ENCODE measurements around the gene DNAJB9. TPM values are rescaled to one million over a fixed set of nuclear protein-coding genes. Genes with fewer than 3 reads are reported as not detected.
"Not testable (repeated sequence)": the region's sequence is repeated elsewhere in the genome, so short reads cannot be mapped to it uniquely, and the experiment has no call there.

The DNAJB9 gene
- total and polyA plus RNA-seq, 9 of the 15 experiments (the other 6 are each of a cell fraction or from before 2014, with no cell fraction given), result 4.3 to 34.2 (median 9.6) TPM

DNA sequence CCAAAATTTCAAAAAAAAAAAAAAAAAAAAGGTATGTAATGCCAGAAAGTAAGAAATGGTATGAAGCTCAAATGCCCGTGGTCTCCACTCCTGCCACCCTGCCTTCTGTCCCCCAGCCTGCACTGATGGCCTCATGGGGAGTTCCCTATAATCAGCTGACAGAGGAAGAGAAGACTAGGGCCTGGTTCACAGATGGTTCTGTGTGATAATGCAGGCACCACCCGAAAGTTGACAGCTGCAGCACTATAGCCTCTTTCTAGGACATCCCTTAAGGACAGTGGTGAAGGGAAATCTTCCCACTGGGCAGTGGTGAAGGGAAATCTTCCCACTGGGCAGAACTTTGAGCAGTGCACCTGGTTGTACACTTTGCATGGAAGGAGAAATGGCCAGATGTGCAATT, 31.4 kb upstream of the DNAJB9 start (continued):
- TF ChIP-seq, protein P1, sequence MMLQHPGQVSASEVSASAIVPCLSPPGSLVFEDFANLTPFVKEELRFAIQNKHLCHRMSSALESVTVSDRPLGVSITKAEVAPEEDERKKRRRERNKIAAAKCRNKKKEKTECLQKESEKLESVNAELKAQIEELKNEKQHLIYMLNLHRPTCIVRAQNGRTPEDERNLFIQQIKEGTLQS (IDR thresholded peaks at IDR 0.05), result 0 out of 2 replicates have a peak, but pooled peaks have one; percentile 39
- TF ChIP-seq, protein P1 (CRISPR knock-in tag; conservative IDR thresholded peaks at IDR 0.05), result not testable (repeated sequence)
- peak; percentile 71 for TF ChIP-seq RAD51 (IDR thresholded peaks at IDR 0.05; ENCODE audit: borderline replicate concordance, low read depth)
- peak; percentile 97 for TF ChIP-seq DPF2 (IDR thresholded peaks at IDR 0.05)
- TF ChIP-seq CXXC5 (CRISPR knock-in tag; IDR thresholded peaks at IDR 0.05), result peak; percentile 66
- TF ChIP-seq, protein P2, sequence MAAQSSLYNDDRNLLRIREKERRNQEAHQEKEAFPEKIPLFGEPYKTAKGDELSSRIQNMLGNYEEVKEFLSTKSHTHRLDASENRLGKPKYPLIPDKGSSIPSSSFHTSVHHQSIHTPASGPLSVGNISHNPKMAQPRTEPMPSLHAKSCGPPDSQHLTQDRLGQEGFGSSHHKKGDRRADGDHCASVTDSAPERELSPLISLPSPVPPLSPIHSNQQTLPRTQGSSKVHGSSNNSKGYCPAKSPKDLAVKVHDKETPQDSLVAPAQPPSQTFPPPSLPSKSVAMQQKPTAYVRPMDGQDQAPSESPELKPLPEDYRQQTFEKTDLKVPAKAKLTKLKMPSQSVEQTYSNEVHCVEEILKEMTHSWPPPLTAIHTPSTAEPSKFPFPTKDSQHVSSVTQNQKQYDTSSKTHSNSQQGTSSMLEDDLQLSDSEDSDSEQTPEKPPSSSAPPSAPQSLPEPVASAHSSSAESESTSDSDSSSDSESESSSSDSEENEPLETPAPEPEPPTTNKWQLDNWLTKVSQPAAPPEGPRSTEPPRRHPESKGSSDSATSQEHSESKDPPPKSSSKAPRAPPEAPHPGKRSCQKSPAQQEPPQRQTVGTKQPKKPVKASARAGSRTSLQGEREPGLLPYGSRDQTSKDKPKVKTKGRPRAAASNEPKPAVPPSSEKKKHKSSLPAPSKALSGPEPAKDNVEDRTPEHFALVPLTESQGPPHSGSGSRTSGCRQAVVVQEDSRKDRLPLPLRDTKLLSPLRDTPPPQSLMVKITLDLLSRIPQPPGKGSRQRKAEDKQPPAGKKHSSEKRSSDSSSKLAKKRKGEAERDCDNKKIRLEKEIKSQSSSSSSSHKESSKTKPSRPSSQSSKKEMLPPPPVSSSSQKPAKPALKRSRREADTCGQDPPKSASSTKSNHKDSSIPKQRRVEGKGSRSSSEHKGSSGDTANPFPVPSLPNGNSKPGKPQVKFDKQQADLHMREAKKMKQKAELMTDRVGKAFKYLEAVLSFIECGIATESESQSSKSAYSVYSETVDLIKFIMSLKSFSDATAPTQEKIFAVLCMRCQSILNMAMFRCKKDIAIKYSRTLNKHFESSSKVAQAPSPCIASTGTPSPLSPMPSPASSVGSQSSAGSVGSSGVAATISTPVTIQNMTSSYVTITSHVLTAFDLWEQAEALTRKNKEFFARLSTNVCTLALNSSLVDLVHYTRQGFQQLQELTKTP (IDR thresholded peaks at IDR 0.05; ENCODE audit: low read depth in 1 of 2, partially characterized antibody in 2 of 2), result peak in 1 of 2 experiments; percentile 80
- TF ChIP-seq CBX3 (IDR thresholded peaks at IDR 0.05; ENCODE audit: borderline replicate concordance in 1 of 2, low read length in 2 of 2), result peak in 1 of 2 experiments; percentile 80; a peak in 2 of 3 replicates
- TF ChIP-seq CC2D1A (IDR thresholded peaks at IDR 0.05), result peak; percentile 81
- TF ChIP-seq TEAD1 (CRISPR knock-in tag; IDR thresholded peaks at IDR 0.05), result peak in 1 of 2 experiments; percentile 36; a peak in 1 of 4 replicates
- TF ChIP-seq, protein P3, sequence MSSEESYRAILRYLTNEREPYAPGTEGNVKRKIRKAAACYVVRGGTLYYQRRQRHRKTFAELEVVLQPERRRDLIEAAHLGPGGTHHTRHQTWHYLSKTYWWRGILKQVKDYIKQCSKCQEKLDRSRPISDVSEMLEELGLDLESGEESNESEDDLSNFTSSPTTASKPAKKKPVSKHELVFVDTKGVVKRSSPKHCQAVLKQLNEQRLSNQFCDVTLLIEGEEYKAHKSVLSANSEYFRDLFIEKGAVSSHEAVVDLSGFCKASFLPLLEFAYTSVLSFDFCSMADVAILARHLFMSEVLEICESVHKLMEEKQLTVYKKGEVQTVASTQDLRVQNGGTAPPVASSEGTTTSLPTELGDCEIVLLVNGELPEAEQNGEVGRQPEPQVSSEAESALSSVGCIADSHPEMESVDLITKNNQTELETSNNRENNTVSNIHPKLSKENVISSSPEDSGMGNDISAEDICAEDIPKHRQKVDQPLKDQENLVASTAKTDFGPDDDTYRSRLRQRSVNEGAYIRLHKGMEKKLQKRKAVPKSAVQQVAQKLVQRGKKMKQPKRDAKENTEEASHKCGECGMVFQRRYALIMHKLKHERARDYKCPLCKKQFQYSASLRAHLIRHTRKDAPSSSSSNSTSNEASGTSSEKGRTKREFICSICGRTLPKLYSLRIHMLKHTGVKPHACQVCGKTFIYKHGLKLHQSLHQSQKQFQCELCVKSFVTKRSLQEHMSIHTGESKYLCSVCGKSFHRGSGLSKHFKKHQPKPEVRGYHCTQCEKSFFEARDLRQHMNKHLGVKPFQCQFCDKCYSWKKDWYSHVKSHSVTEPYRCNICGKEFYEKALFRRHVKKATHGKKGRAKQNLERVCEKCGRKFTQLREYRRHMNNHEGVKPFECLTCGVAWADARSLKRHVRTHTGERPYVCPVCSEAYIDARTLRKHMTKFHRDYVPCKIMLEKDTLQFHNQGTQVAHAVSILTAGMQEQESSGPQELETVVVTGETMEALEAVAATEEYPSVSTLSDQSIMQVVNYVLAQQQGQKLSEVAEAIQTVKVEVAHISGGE (CRISPR knock-in tag; IDR thresholded peaks at IDR 0.05), result peak in 1 of 3 experiments; percentile 76; a peak in 2 of 6 replicates
- TF ChIP-seq CREB1 (IDR thresholded peaks at IDR 0.05), result peak; percentile 25; the same call in 1 of the 2 replicates
- not testable (repeated sequence) for TF ChIP-seq CREB1 (CRISPR knock-in tag; IDR thresholded peaks at IDR 0.05)
- peak; percentile 34; the same call in 1 of the 2 replicates for TF ChIP-seq GATAD2B (IDR thresholded peaks at IDR 0.05; ENCODE audit: borderline replicate concordance)
- TF ChIP-seq SOX6 (IDR thresholded peaks at IDR 0.05), result peak; percentile 83
- TF ChIP-seq SMARCC2 (IDR thresholded peaks at IDR 0.05; ENCODE audit: low read depth), result peak; percentile 89
- TF ChIP-seq NONO (IDR thresholded peaks at IDR 0.05; ENCODE audit: low read depth in 2 of 2, low read length in 1 of 2), result peak in 1 of 2 experiments; percentile 50; a peak in 1 of 4 replicates
- TF ChIP-seq ARID1B (IDR thresholded peaks at IDR 0.05), result peak; percentile 98
- peak; percentile 91 to 93 for TF ChIP-seq TRIM24 (IDR thresholded peaks at IDR 0.05)
- TF ChIP-seq SMAD3 (CRISPR knock-in tag; conservative IDR thresholded peaks at IDR 0.05), result 0 out of 2 replicates have a peak, but pooled peaks have one; percentile 50

Data from K562 (cell line).